Neuronal stem cell (in vitro differentiated cells): ENCODE data around the gene USP15. TPM values are rescaled to one million over a fixed set of nuclear protein-coding genes. Genes with fewer than 3 reads are reported as not detected.
"Not testable (repeated sequence)": the region's sequence is repeated elsewhere in the genome, so short reads cannot be mapped to it uniquely, and the experiment has no call there.

Experiments
- DNase-seq: peaks from one replicate; pipeline ENCODE4 v3.0.0-alpha.2; 2013; ENCODE audit warnings: low spot score
- H2AFZ ChIP-seq: one replicate; pipeline ENCODE4 v1.6.1; 2013; ENCODE audit warnings: mild to moderate bottlenecking, low read length, inconsistent platforms
- H2AK5ac ChIP-seq: 2 replicates; pipeline ENCODE4 v1.6.1; 2013; ENCODE audit warnings: low read depth, mild to moderate bottlenecking, inconsistent platforms, low read length, moderate library complexity, mixed read lengths
- H2BK120ac ChIP-seq: 2 replicates; pipeline ENCODE4 v1.6.1; 2013; ENCODE audit warnings: low read depth, mild to moderate bottlenecking, inconsistent platforms, low read length, moderate library complexity, mixed read lengths
- H2BK12ac ChIP-seq: one replicate; pipeline ENCODE4 v1.6.1; 2013; ENCODE audit warnings: low read length, inconsistent platforms
- H2BK15ac ChIP-seq: 2 replicates; pipeline ENCODE4 v1.6.1; 2013; ENCODE audit warnings: mild to moderate bottlenecking, low read length, inconsistent platforms, mixed read lengths
- H2BK5ac ChIP-seq: one replicate; pipeline ENCODE4 v1.6.1; 2013; ENCODE audit warnings: inconsistent platforms, mild to moderate bottlenecking, low read length, moderate library complexity
- H3K14ac ChIP-seq: one replicate; pipeline ENCODE4 v1.6.1; 2013; ENCODE audit warnings: low read length, inconsistent platforms
- H3K18ac ChIP-seq: 2 replicates; pipeline ENCODE4 v1.6.1; 2013; ENCODE audit warnings: low read length, inconsistent platforms
- H3K23ac ChIP-seq: 2 replicates; pipeline ENCODE4 v1.6.1; 2013; ENCODE audit warnings: low read depth, mild to moderate bottlenecking, mixed read lengths, low read length, inconsistent platforms; ENCODE audit not compliant: poor library complexity
- H3K27ac ChIP-seq: replicated peaks from 3 replicates; pipeline ENCODE4 v1.5.1; 2013; ENCODE audit warnings: low read length, inconsistent platforms
- H3K27me3 ChIP-seq, 3 experiments: 2 replicates each; pipeline ENCODE4 v1.6.1; 2013; ENCODE audit warnings: low read length in 3 of 3, mild to moderate bottlenecking in 2 of 3, inconsistent platforms in 1 of 3, low read depth in 1 of 3, mixed read lengths in 1 of 3, moderate library complexity in 1 of 3; ENCODE audit not compliant: control insufficient read depth in 3 of 3, insufficient read depth in 3 of 3
- H3K36me3 ChIP-seq, 2 donors: replicated peaks in 1 of 2; 2 replicates each; pipeline ENCODE4 v1.6.1; 2013; ENCODE audit warnings: low read length in 2 of 2; ENCODE audit not compliant: control insufficient read depth in 2 of 2, insufficient read depth in 2 of 2
- H3K4ac ChIP-seq: 2 replicates; pipeline ENCODE4 v1.6.1; 2013; ENCODE audit warnings: inconsistent platforms, mild to moderate bottlenecking, low read length, moderate library complexity
- H3K4me1 ChIP-seq, 2 donors: 1 replicate in 1 of 2; 2 replicates in 1 of 2; pipeline ENCODE4 v1.6.1; 2013; ENCODE audit warnings: low read length in 2 of 2, low read depth in 1 of 2; ENCODE audit not compliant: control insufficient read depth in 2 of 2, insufficient read depth in 1 of 2
- H3K4me2 ChIP-seq: one replicate; pipeline ENCODE4 v1.6.1; 2013; ENCODE audit warnings: mild to moderate bottlenecking, low read length, inconsistent platforms; ENCODE audit not compliant: insufficient read depth, poor library complexity, severe bottlenecking
- H3K4me3 ChIP-seq, 2 donors: 2 replicates each; pipeline ENCODE4 v1.5.1; 2013; ENCODE audit warnings: low read length in 2 of 2, mild to moderate bottlenecking in 2 of 2, inconsistent platforms in 1 of 2, moderate library complexity in 1 of 2
- H3K79me1 ChIP-seq: one replicate; pipeline ENCODE4 v1.6.1; 2013; ENCODE audit warnings: low read depth, mild to moderate bottlenecking, inconsistent platforms, low read length, moderate library complexity
- H3K9ac ChIP-seq: one replicate; pipeline ENCODE4 v1.6.1; 2013; ENCODE audit warnings: mild to moderate bottlenecking, low read depth, low read length, inconsistent platforms; ENCODE audit not compliant: poor library complexity
- H3K9me3 ChIP-seq, 2 donors: replicated peaks in 1 of 2; 2 replicates each; pipeline versions ENCODE3 to v1.6.1; 2013; ENCODE audit warnings: low read length in 2 of 2, mild to moderate bottlenecking in 2 of 2, inconsistent platforms in 1 of 2, low read depth in 1 of 2, mixed read lengths in 1 of 2, moderate library complexity in 1 of 2; ENCODE audit not compliant: control insufficient read depth in 2 of 2, insufficient read depth in 1 of 2
- H4K8ac ChIP-seq: one replicate; pipeline ENCODE4 v1.6.1; 2013; ENCODE audit warnings: low read depth, mild to moderate bottlenecking, inconsistent platforms, low read length, moderate library complexity
- H4K91ac ChIP-seq: one replicate; pipeline ENCODE4 v1.6.1; 2013; ENCODE audit warnings: low read length, low read depth, mild to moderate bottlenecking, inconsistent platforms; ENCODE audit not compliant: poor library complexity
- WGBS, 2 donors: extraction: QIAGEN DNeasy Blood & Tissue Kit; methylation state at CpG; one replicate each; pipeline ENCODE4 v1.1.7; 2013; ENCODE audit warnings: missing lambda C conversion rate in 2 of 2, mixed read lengths in 1 of 2; ENCODE audit not compliant: insufficient read length in 2 of 2, insufficient replicate concordance in 1 of 2; ENCODE audit errors: extremely low coverage in 2 of 2; 5-methylcytosine and 5-hydroxymethylcytosine counted together
- small RNA-seq: library from polyadenylated mRNA; stranded (forward); fragments of <200 nt; extraction: miRNeasy Mini kit (QIAGEN cat#:217004); gene quantifications from one replicate; pipeline ENCODE3, GENCODE V24; 2013; ENCODE audit not compliant: insufficient read depth

USP15 gene

DNA sequence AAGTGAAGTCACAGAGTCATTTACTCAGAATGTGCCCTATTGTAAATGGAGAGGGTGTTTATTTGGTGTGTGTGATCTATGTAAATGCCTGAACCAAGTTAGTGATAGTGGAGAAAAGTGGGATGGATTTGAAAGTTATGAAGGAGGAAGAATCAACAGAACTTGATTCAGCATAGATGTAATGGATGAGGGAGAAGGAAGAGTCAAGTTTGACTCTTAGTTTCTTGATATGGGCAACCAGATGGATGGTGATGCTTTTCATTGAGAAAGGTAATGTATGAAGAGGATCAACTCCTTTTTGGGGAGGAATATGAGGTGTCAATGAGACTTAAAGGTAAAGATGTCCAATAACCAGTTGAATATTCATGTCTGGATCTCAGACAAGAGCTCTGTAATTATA is 199.8 kb downstream of the USP15 start:
- no peaks in the 10 kb centered on the region for H3K4me1 ChIP-seq
- no peak overlapping the region for H3K23ac ChIP-seq
- H3K27me3 ChIP-seq: no peaks in the 10 kb centered on the region
- peaks cover 0 to 4% of the 10 kb centered on the region in 2 donors for H3K9me3 ChIP-seq
- no peak for DNase-seq
- H2BK5ac ChIP-seq: no peak overlapping the region
- H3K27ac ChIP-seq: no peak overlapping the region
- no peak overlapping the region for H3K14ac ChIP-seq
- H2BK12ac ChIP-seq: no peak overlapping the region
- no peak overlapping the region for H2BK120ac ChIP-seq
- no peak overlapping the region for H2BK15ac ChIP-seq
- no peak overlapping the region for H4K8ac ChIP-seq
- H3K4ac ChIP-seq: no peak overlapping the region
- H2AK5ac ChIP-seq: no peak overlapping the region
- H3K79me1 ChIP-seq: no peaks in the 10 kb centered on the region
- H3K4me2 ChIP-seq: no peak overlapping the region
- H3K9ac ChIP-seq: no peak overlapping the region
- no peak overlapping the region for H2AFZ ChIP-seq
- H3K36me3 ChIP-seq: no peaks in the 10 kb centered on the region
- H3K18ac ChIP-seq: no peak overlapping the region
- H3K4me3 ChIP-seq: no peak overlapping the region
- no peak overlapping the region for H4K91ac ChIP-seq

DNA sequence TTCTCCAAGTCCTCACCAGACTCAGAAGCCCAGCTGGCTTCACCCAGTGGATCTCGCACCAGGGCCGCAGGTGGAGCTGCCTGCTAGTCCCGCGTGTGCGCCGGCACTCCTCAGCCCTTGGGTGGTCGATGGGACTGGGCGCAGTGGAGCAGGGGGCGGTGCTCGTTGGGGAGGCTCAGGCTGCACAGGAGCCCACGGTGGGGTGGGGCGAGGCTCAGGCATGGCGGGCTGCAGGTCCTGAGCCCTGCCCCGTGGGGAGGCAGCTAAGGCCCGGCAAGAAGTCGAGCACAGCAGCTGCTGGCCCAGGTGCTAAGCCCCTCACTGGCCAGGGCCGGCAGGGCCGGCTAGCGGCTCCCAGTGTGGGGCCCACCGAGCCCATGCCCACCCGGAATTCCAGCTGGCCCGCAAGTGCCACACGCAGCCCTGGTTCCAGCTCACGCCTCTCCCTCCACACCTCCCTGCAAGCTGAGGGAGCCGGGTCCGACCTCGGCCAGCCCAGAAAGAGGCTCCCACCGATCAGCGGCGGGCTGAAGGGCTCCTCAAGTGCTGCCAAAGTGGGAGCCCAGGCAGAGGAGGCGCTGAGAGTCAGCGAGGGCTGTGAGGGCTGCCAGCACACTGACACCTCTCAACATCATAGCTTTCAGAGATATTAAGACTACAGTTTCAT is 201.1 kb downstream of the USP15 start:
- H3K4ac ChIP-seq, H2BK120ac ChIP-seq, H2BK15ac ChIP-seq, H4K91ac ChIP-seq, DNase-seq, H2AK5ac ChIP-seq, H4K8ac ChIP-seq, H3K4me3 ChIP-seq, H3K4me1 ChIP-seq, H3K27ac ChIP-seq, H3K14ac ChIP-seq, H3K36me3 ChIP-seq, H3K18ac ChIP-seq, H3K23ac ChIP-seq, H3K27me3 ChIP-seq, H3K4me2 ChIP-seq, H3K9ac ChIP-seq, H3K9me3 ChIP-seq, H2BK12ac ChIP-seq, H2BK5ac ChIP-seq, H3K79me1 ChIP-seq, H2AFZ ChIP-seq: not testable (repeated sequence)
- WGBS, 2 donors: no CpG with 5 or more reads among the region's 32 CpGs

DNA sequence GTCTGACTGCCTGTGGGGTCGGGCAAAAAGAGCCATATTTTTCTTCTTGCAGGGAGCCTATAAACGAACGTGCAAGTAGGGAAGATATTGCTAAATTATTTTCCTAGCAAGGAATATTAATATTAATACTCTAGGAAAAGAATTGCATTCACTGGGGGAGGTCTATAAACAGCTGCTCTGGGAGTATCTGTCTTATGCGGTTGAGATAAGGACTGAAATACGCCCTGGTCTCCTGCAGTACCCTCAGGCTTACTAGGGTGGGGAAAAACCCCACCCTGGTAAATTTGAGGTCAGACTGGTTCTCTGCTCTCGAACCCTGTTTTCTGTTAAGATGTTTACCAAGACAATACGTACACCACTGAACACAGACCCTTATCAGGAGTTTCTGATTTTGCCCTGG is 203.0 kb downstream of the USP15 start:
- H3K23ac ChIP-seq, H3K4me1 ChIP-seq, H4K8ac ChIP-seq, H2BK5ac ChIP-seq, H3K36me3 ChIP-seq, H3K18ac ChIP-seq, H3K4ac ChIP-seq, H3K4me3 ChIP-seq, H3K79me1 ChIP-seq, H3K27me3 ChIP-seq, H3K9ac ChIP-seq, H3K27ac ChIP-seq, H2AK5ac ChIP-seq, H2BK120ac ChIP-seq, H2BK12ac ChIP-seq, H3K4me2 ChIP-seq, H3K14ac ChIP-seq, H2BK15ac ChIP-seq, DNase-seq, H3K9me3 ChIP-seq, H2AFZ ChIP-seq, H4K91ac ChIP-seq: not testable (repeated sequence)
- WGBS, 2 donors: no CpG with 5 or more reads among the region's 7 CpGs

Small RNAs within 50 kb of the gene (small RNA-seq; reads per million reads assigned to genes)
- not detected for gene RF00017
- not detected for gene RNU6-595P
